T-cell (primary cell): Measurements from ENCODE around the gene MYCN. TPM values are rescaled to one million over a fixed set of nuclear protein-coding genes. Genes with fewer than 3 reads are reported as not detected.

Experiments
- ATAC-seq, 4 experiments: fragments of 200-7000 bp in 3 of 4; fragments of 150-1000 bp in 1 of 4; cut with Tn5 transposase; replicated peaks in 1 of 4; 1 replicate in 3 of 4; 2 replicates in 1 of 4; pipeline ENCODE4 v1.10.0; 2021; ENCODE audit warnings: moderate library complexity in 3 of 4, mild to moderate bottlenecking in 2 of 4, moderate number of reproducible peaks in 1 of 4
- CTCF ChIA-PET, 2 donors: fragments of 300-600 bp; sonication (Branson Sonifier 250); formaldehyde crosslinking; loops; one replicate each; lab custom pipeline; 2022; ENCODE audit warnings: antibody characterized with exemption in 2 of 2; lab: Charles Lee
- POLR2A ChIA-PET, 2 donors: fragments of 300-600 bp; sonication (Branson Sonifier 250); formaldehyde crosslinking; loops; one replicate each; lab custom pipeline; 2022; ENCODE audit warnings: antibody characterized with exemption in 2 of 2; lab: Charles Lee
- DNase-seq, 35 experiments: peaks; one replicate each; pipeline versions ENCODE4 v3.0.0 to v3.0.0-alpha.2; 2013 to 2023
- H3K27ac ChIP-seq: one replicate; pipeline ENCODE4 v1.5.1; 2013; ENCODE audit warnings: low read length
- H3K27me3 ChIP-seq, 2 experiments: replicated peaks in 1 of 2; 1 replicate in 1 of 2; 2 replicates in 1 of 2; pipeline versions ENCODE4 v1.6.1 to v1.7.0; 2013; ENCODE audit warnings: low read length in 1 of 2, mixed read lengths in 1 of 2; ENCODE audit not compliant: control insufficient read depth in 2 of 2, insufficient read depth in 2 of 2; ENCODE audit errors: extremely low read depth in 1 of 2
- H3K36me3 ChIP-seq, 2 donors: 1 replicate in 1 of 2; 2 replicates in 1 of 2; pipeline versions ENCODE4 v1.6.1 to v1.7.0; 2013; ENCODE audit warnings: low read length in 1 of 2; ENCODE audit not compliant: control insufficient read depth in 2 of 2, insufficient read depth in 1 of 2; ENCODE audit errors: extremely low read depth in 1 of 2
- H3K4me1 ChIP-seq, 2 experiments: 1 replicate in 1 of 2; 2 replicates in 1 of 2; pipeline versions ENCODE4 v1.6.1 to v1.7.0; 2013; ENCODE audit warnings: low read length in 2 of 2, mixed read lengths in 1 of 2; ENCODE audit not compliant: insufficient read depth in 2 of 2, control insufficient read depth in 1 of 2; ENCODE audit errors: extremely low read depth in 1 of 2
- H3K4me3 ChIP-seq, 2 donors: 1 replicate in 1 of 2; 2 replicates in 1 of 2; pipeline versions ENCODE4 v1.5.1 to v1.7.0; 2013; ENCODE audit warnings: mild to moderate bottlenecking in 2 of 2, low read length in 1 of 2, moderate library complexity in 1 of 2; ENCODE audit not compliant: control insufficient read depth in 1 of 2; ENCODE audit errors: extremely low read depth in 1 of 2
- H3K9me3 ChIP-seq: 2 replicates; pipeline ENCODE4 v1.7.0; 2013
- H3K27ac Mint-ChIP-seq, 2 donors: one replicate each; pipeline ENCODE4 v1.8.0; 2020 to 2021; ENCODE audit warnings: mild to moderate bottlenecking in 2 of 2, mixed read lengths in 2 of 2
- H3K27me3 Mint-ChIP-seq, 2 donors: one replicate each; pipeline ENCODE4 v1.8.0; 2021 to 2022; ENCODE audit warnings: mixed read lengths in 2 of 2
- H3K36me3 Mint-ChIP-seq: one replicate; pipeline ENCODE4 v1.8.0; 2021; ENCODE audit warnings: mixed read lengths
- H3K4me1 Mint-ChIP-seq, 3 donors: one replicate each; pipeline ENCODE4 v1.8.0; 2020 to 2022; ENCODE audit warnings: mixed read lengths in 3 of 3, mild to moderate bottlenecking in 1 of 3
- H3K4me3 Mint-ChIP-seq, 3 donors: one replicate each; pipeline ENCODE4 v1.8.0; 2020 to 2022; ENCODE audit warnings: mild to moderate bottlenecking in 3 of 3, mixed read lengths in 3 of 3, moderate library complexity in 3 of 3
- H3K9me3 Mint-ChIP-seq, 3 donors: one replicate each; pipeline ENCODE4 v1.8.0; 2020 to 2022; ENCODE audit warnings: mixed read lengths in 3 of 3
- WGBS: methylation state at CpG from one replicate; pipeline ENCODE4 v1.1.5; 2013; ENCODE audit warnings: missing lambda C conversion rate; ENCODE audit not compliant: insufficient coverage; 5-methylcytosine and 5-hydroxymethylcytosine counted together
- total RNA-seq, 35 experiments: library from RNA in 6 of 35; stranded (reverse) in 6 of 35; fragments of 120-200 nt in 1 of 35; gene quantifications; one replicate each; pipeline versions ENCODE4 v1.2.1 to v1.2.4 and lab custom pipeline; 2013 to 2026

MYCN gene
- total RNA-seq = 1 to 10 TPM in 3 of 5 donors, under 1 TPM in 2; 0.25 to 1.5 (median 1.3) TPM
- 0.07 TPM for total RNA-seq (2013)
- 0 to 7.2 (median 0.51) reads per million in 29 experiments for total RNA-seq (lab: John Stamatoyannopoulos, UW)

GRCh38 chr2:15939854-15940660, at the start of gene MYCN:
MYCN (plus strand) TSS chr2:15940550; CDS start chr2:15942065, 1,515 bp downstream.
- 2% methylated on average over 38 of the region's 47 CpGs for WGBS
- POLR2A ChIA-PET = no interaction called here
- H3K4me1 Mint-ChIP-seq = peaks cover 28 to 39% (median 38%) of the 10 kb centered on the region in 3 donors
- peak in 2 of 4 experiments; percentile 9 to 10 for ATAC-seq
- H3K36me3 Mint-ChIP-seq = no peaks in the 10 kb centered on the region
- no peak within 1 kb of the TSS for H3K27ac ChIP-seq
- CTCF ChIA-PET = interaction anchor here (0.6 to 1.6 kb wide), 7 partner anchors 25 to 669 kb away, joined by 3 to 9 read pairs (median 5); no protein-coding TSS in a partner anchor
- no peaks in the 10 kb centered on the region for H3K36me3 ChIP-seq
- H3K9me3 ChIP-seq = no peaks in the 10 kb centered on the region
- H3K27ac Mint-ChIP-seq = no peak within 1 kb of the TSS
- H3K4me3 ChIP-seq = peak within 1 kb of the TSS; percentile 26 to 95
- peak in 15 of 35 experiments; percentile 6 to 86 (median 25) for DNase-seq
- no peaks in the 10 kb centered on the region for H3K9me3 Mint-ChIP-seq
- H3K4me1 ChIP-seq = peaks cover 19 to 45% of the 10 kb centered on the region in 2 experiments
- H3K27me3 ChIP-seq = peaks cover 2 to 56% of the 10 kb centered on the region in 2 experiments
- peaks cover 43 to 63% of the 10 kb centered on the region in 2 donors for H3K27me3 Mint-ChIP-seq
- H3K4me3 Mint-ChIP-seq = peak within 1 kb of the TSS; percentile 55 to 88 (median 56)

DNA sequence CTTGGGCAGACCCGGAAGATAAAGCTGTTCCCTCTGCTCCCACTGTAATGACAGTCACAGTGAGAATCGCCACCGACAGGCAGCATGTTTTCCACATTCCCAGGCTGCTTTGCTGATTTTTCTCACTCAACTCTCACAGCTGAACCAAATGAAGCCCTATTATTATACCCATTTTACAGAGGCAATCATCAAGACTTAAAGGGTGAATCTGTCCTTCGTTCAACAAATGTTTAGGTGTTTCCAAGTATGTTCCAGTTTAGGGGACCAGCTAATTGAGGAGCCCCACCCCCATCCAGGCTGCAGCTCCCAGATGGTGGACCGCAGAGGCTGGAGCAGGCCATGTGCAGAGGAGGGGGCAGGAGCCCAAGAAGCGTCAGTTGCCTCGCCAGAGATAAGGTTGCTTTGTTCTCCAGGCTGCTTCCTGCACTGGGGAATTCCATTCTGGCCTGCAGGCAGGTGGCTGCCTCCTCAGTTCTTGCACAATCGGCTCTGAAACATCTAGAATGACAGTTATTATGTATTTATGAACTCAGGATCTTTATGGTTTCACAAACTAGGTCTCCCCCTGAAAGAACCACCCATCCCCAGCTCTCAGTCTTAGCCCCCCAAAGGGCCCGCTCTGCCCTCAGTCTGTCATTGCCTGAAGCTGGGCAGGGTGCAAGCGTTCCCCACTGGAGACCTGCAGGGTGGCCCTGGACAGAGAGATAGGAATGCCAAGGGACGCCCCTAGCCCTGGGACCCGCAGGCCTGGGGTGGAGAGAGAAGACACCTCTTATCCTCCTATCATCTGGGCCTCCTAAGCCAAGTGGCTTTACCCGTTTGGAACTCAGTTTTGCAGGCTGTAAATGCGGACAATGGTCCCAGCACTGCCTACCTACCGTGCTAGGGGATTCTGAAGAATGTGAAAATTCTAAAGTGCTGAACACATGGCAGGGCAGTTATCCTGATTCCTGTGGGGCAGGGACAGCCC, 49.1 kb upstream of the MYCN start:
- H3K27ac ChIP-seq = no peak overlapping the region
- no peaks in the 10 kb centered on the region for H3K4me1 ChIP-seq
- no peaks in the 10 kb centered on the region for H3K36me3 ChIP-seq
- peaks cover 4 to 7% of the 10 kb centered on the region in 2 donors for H3K27me3 Mint-ChIP-seq
- DNase-seq = no peak
- no peak overlapping the region for H3K4me3 Mint-ChIP-seq
- no peak for ATAC-seq
- CTCF ChIA-PET = no interaction called here
- no peaks in the 10 kb centered on the region for H3K9me3 Mint-ChIP-seq
- H3K9me3 ChIP-seq = no peaks in the 10 kb centered on the region
- H3K4me1 Mint-ChIP-seq = no peaks in the 10 kb centered on the region
- H3K4me3 ChIP-seq = no peak overlapping the region
- no peak overlapping the region for H3K27ac Mint-ChIP-seq
- no peaks in the 10 kb centered on the region for H3K36me3 Mint-ChIP-seq
- POLR2A ChIA-PET = no interaction called here
- peaks cover 0 to 10% of the 10 kb centered on the region in 2 experiments for H3K27me3 ChIP-seq
- 88% methylated on average over 8 of the region's 15 CpGs for WGBS

GRCh38 chr2:15892151-15892880, 48.0 kb upstream of the MYCN start:
- no peak overlapping the region for H3K4me3 Mint-ChIP-seq
- Histone ChIP-seq H3K36me3 (no peaks in the 10 kb centered on the region), H3K4me3 (no peak overlapping the region), H3K27ac (no peak overlapping the region), H3K4me1 (no peaks in the 10 kb centered on the region), H3K9me3 (no peaks in the 10 kb centered on the region), H3K27me3 (peaks cover 0 to 12% of the 10 kb centered on the region in 2 experiments)
- DNase-seq = no peak
- H3K9me3 Mint-ChIP-seq = peaks cover 0 to 7% (median 5%) of the 10 kb centered on the region in 3 donors
- CTCF ChIA-PET = no interaction called here
- no peak overlapping the region for H3K27ac Mint-ChIP-seq
- 100% methylated on average over 1 of the region's 8 CpGs for WGBS
- peaks cover 4 to 11% of the 10 kb centered on the region in 2 donors for H3K27me3 Mint-ChIP-seq
- H3K36me3 Mint-ChIP-seq = no peaks in the 10 kb centered on the region
- POLR2A ChIA-PET = no interaction called here
- no peak for ATAC-seq
- H3K4me1 Mint-ChIP-seq = no peaks in the 10 kb centered on the region

DNA sequence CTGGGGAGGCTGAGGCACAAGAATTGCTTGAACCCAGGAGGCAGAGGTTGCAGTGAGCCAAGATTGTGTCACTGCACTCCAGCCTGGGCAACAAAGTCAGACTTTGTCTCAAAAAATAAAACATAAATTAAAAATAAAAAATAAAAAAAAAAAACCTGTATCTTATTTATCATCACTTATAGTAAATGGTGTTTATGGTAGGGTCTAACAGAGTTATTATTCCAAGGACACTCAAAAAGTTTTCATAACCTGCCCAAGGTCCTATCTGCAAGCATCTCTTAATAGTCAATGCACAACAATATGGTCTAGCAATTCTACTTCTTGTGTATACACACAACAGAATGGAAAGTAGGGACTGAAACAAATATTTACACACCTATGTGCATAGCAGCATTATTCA, 47.3 kb upstream of the MYCN start:
- H3K27me3 ChIP-seq = peaks cover 0 to 12% of the 10 kb centered on the region in 2 experiments
- H3K27ac ChIP-seq = no peak overlapping the region
- Mint-ChIP-seq H3K27ac (no peak overlapping the region), H3K4me1 (no peaks in the 10 kb centered on the region), H3K9me3 (peaks cover 0 to 10% (median 10%) of the 10 kb centered on the region in 3 donors), H3K4me3 (no peak overlapping the region), H3K36me3 (no peaks in the 10 kb centered on the region), H3K27me3 (peaks cover 2 to 10% of the 10 kb centered on the region in 2 donors)
- ChIA-PET CTCF (no interaction called here), POLR2A (no interaction called here)
- H3K9me3 ChIP-seq = no peaks in the 10 kb centered on the region
- no peaks in the 10 kb centered on the region for H3K36me3 ChIP-seq
- no peaks in the 10 kb centered on the region for H3K4me1 ChIP-seq
- H3K4me3 ChIP-seq = no peak overlapping the region
- no peak for ATAC-seq
- no peak for DNase-seq

GRCh38 chr2:15893689-15894480, 46.5 kb upstream of the MYCN start:
- peaks cover 0 to 13% (median 12%) of the 10 kb centered on the region in 3 donors for H3K9me3 Mint-ChIP-seq
- POLR2A ChIA-PET = no interaction called here
- CTCF ChIA-PET = interaction anchor here in 1 of 2 donors (0.5 kb wide), 1 partner anchor 23 kb away, joined by 3 read pairs; no protein-coding TSS in a partner anchor
- ATAC-seq (no peak), DNase-seq (no peak)
- Histone ChIP-seq H3K27me3 (peaks cover 0 to 12% of the 10 kb centered on the region in 2 experiments), H3K4me1 (no peaks in the 10 kb centered on the region), H3K36me3 (no peaks in the 10 kb centered on the region), H3K9me3 (no peaks in the 10 kb centered on the region), H3K4me3 (no peak overlapping the region), H3K27ac (no peak overlapping the region)
- H3K4me1 Mint-ChIP-seq = no peaks in the 10 kb centered on the region
- H3K36me3 Mint-ChIP-seq = no peaks in the 10 kb centered on the region
- no peak overlapping the region for H3K27ac Mint-ChIP-seq
- H3K27me3 Mint-ChIP-seq = peaks cover 2 to 8% of the 10 kb centered on the region in 2 donors
- 90% methylated on average over 3 of the region's 7 CpGs for WGBS
- no peak overlapping the region for H3K4me3 Mint-ChIP-seq
